ENCODE data around the gene PNRC2.
"Not testable (repeated sequence)": the region's sequence is repeated elsewhere in the genome, so short reads cannot be mapped to it uniquely, and the experiment has no call there.

DNA sequence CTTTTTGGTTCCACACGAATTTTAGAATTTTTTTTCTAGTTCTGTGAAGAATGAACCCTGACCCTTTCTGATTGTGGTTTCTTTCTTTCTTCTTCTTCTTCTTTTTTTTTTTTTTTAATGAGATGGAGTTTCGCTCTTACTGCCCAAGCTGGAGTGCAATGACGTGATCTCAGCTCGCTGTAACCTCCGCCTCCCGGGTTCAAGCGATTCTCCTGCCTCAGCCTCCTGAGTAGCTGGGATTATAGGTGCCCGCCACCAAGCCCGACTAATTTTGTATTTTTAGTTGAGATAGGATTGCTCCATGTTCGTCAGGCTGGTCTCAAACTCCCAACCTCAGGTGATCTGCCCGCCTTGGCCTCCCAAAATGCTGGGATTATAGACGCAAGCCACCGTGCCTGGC is 32.4 kb downstream of the PNRC2 start:
- TF ChIP-seq, protein P1, sequence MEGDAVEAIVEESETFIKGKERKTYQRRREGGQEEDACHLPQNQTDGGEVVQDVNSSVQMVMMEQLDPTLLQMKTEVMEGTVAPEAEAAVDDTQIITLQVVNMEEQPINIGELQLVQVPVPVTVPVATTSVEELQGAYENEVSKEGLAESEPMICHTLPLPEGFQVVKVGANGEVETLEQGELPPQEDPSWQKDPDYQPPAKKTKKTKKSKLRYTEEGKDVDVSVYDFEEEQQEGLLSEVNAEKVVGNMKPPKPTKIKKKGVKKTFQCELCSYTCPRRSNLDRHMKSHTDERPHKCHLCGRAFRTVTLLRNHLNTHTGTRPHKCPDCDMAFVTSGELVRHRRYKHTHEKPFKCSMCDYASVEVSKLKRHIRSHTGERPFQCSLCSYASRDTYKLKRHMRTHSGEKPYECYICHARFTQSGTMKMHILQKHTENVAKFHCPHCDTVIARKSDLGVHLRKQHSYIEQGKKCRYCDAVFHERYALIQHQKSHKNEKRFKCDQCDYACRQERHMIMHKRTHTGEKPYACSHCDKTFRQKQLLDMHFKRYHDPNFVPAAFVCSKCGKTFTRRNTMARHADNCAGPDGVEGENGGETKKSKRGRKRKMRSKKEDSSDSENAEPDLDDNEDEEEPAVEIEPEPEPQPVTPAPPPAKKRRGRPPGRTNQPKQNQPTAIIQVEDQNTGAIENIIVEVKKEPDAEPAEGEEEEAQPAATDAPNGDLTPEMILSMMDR (IDR thresholded peaks at IDR 0.05), result not testable (repeated sequence)
- not testable (repeated sequence) for TF ChIP-seq POLR2A (IDR thresholded peaks at IDR 0.05)

Measured in Peyer's patch (tissue), 4 donors.